Fibroblast of the conjunctiva (primary cell): Measurements from ENCODE around the gene KDM8.

ENCODE experiments used
- DNase-seq: peaks from one replicate; pipeline ENCODE4 v3.0.0-alpha.2; 2010; ENCODE audit warnings: low read depth

Gene KDM8

DNA sequence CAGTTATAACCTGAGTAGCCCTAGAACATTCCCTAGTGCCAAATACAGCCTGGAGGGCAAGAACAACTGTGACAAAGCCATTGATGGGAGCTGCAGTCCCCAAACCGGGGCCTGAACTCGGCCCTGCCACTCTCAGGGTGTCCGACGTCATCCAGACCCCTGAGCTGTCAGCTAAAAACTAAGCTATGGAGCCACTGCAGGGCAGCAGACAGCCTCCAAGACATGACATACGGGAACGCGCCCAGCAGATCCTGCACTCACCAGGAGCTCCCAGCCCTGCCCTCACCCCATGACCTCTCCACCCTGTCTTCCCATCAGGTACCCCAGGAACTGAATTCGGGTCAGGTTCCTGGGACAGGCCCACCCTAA, 28.4 kb downstream of the KDM8 start:
- no peak for DNase-seq

DNA sequence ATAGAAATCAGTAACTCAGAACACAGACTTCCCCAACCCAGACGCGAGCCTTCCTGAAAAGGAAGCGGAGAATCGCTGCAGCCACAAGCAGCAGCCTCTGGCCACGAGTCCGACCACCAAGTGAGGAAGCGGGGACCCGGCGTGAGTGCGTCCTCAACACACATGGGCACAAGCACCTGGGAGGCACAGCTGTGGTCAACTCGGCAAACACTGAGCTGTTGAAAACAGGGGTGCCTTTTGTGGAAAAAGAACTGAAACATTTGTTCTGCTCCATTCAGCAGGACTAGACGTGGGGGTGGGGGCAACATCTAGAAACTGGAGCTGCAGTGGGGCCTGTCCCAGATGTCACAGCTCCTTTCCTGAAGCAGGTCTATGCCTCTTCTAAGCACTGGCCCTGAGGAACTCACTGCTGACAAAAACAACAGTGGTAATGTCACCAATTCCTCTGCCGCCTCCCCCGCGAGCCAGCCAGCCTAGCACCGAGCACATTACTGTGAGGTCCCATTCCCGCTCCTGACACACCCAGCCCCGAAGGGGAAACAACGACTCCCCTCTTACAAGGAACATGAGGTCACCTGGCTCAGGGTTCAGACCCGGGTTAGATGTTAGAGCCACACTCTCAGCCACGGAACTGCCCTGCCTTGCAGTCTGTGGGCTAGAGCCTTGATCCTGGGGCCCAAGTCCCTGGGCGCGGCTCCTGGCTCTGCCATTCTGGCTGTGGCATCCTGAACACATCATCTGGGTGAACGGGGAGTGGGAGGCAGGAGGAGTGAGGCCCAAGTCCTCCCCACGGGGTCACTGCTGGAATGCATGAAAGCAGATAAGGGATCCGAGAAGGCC, 29.0 kb downstream of the KDM8 start:
- no peak for DNase-seq

DNA sequence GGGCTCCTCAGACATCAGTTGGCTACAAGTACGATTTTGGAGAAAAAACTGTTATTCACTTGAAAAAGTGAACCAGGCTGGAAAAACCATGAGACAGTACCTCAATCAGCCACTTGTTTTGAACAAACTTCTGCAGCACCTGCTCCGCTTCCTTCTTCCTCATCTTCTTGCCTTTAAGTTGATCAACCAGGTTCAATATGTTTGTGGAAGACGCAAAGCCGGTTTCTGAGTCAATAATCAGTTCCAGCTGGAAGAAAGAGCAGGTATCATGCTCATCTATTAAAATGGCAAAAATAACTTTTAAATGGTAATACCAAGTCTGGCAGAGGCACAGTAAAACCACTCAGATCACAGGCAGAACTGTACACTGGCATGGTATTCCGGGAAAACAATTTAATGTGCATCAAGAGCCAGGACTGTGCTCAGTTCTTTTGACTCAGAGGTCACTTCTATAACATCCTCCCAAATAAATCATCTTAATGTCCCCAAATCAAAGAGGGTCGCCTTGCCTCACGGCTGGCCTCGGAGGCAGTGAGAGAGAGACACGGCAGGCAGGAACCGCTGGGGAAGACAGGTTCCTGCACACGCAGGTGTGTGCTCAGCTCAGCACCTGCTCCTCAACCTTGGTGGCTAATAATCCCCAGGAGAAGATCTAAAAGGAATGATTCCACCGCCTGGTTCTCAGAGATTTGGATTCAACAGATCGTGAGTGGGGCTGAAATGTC, 29.7 kb downstream of the KDM8 start:
- DNase-seq: no peak

DNA sequence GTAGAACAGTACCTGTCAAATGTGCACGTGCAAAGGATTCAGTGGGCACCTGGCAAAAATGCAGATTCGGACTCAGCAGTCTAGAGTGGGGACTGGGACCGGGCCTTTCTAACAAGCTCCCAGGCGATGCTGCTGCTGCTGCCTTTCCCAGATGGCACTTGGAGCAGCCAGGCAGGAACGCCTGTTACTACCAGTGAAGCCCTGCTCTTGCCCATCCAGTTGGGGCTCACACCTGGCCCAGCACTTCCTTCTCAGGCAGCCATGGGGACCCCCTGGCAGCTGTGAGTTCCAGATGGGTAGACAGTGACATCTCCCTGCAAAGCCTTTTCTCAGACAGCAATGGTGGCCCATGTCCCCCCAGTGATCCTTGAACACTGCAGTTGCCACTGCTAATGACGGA, 30.4 kb downstream of the KDM8 start:
- DNase-seq: no peak

DNA sequence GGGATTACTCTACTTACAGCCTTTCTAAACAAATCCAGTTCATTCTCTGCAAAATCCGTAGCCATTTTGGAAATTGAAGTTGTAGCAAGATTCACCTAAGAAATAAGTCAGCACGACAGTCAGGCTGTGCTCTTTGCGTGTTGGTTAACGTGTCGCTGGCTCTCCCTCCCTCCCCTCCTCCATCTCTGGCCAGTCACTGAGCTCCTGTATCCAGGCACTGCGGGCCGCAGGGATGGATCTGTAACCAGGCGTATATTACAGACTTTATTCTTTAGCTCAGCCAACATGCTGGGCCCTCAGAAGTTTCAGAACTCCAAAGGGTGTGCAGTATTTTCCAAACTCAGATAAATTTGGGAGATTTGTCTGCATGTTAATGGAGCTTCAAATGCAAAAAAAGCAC, 30.8 kb downstream of the KDM8 start:
- no peak for DNase-seq

DNA sequence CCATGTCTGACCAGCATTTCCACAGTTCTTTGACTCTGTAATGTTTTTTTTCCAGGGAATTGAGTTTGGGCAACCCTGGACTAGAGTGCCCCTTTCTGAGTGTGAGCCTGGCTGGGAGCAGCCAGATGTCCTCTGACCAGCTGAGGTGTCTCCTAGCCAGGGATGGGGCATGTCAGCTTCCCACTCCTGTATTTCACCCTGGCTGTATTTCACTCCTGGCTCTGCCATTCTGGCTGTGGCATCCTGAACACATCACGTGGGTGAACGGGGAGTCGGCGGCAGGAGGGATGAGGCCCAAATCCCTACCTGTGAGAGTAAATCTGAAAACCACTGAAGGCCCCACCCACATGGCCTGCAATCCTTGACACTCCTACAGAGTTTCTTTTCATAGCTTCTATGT, 31.3 kb downstream of the KDM8 start:
- no peak for DNase-seq

DNA sequence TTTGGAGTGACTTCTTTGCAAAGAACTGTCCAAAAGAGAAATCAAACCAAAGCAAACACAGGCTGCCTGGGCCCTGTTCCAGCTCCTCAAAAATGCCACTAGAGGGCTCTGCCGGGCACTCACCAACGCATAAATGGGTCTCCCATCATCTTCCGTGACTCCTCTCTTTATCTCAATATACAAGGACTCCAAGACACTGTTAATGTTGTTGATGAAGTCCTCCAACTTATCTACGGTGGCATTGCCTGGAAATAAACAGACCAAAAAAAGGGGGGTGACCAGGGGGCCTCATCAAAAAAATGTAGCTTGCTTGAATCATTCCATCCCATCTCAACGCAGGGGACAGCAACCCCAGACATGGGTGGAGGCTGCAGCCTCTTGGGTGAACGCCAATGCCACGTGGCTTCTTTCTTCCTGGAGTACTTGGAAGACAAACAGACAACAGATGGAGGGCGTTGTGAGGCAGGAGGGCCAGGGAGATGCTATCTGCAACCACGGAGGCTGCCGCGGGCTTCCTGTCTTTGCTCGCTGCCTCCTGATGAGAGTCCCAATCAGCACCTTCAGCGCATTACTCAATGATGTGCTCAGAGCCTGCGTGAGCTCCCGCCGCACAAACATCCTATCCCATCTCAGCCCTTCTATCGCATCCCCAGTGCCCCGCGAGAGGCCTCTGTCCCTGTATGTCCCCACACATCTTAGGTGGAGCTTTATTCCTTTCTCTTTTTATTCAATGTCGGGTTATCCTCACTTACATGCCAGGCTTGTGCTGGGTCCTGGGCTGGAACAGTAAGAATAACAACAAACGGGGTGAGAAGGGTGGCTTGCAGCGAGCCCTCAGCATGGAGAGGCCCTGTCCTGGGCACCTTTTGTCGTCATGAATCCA, 32.0 kb downstream of the KDM8 start:
- DNase-seq: peak; percentile 90

DNA sequence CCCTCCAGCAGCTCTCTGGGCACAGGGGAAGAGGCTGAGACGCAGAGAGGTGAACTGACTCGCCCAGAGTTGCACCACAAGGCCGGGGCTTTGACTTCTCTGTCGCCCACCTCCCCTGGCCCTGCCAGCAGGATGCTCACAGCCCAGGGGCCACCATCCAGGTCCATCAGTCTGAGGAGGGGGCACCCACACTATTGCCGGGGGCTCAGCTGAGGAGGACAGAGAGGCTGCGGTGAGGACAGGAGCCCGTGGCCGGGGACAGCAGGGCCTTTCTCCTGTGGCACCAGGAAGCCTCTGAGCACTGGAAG, 32.6 kb downstream of the KDM8 start:
- DNase-seq: no peak

DNA sequence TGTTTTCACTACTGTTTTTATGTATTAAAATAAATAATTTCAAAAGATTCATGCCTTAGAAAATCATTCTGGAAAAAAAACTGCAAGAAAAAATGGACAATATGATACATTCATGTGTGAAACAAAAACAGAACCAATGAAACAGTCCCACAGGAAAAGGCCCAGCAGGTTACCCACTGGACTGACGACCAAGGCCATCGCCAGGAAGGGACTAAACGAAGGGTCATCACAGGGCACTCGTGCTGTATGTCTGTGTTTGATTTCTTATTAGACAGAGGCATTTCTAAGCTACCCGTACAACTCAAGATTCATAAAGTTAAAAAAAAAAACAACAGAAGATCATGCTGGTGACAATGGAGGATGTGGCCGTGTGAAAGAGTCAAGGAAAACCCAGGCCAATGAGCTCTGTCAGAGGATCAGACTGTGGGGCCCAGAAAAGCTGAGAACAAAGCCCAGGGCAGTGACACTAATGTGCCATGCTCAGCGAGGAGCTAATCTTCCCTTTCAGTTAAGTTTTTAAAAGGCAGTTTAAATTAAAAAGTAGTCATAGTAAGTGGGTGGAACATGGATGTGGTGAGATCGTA, 33.4 kb downstream of the KDM8 start:
- DNase-seq: no peak

DNA sequence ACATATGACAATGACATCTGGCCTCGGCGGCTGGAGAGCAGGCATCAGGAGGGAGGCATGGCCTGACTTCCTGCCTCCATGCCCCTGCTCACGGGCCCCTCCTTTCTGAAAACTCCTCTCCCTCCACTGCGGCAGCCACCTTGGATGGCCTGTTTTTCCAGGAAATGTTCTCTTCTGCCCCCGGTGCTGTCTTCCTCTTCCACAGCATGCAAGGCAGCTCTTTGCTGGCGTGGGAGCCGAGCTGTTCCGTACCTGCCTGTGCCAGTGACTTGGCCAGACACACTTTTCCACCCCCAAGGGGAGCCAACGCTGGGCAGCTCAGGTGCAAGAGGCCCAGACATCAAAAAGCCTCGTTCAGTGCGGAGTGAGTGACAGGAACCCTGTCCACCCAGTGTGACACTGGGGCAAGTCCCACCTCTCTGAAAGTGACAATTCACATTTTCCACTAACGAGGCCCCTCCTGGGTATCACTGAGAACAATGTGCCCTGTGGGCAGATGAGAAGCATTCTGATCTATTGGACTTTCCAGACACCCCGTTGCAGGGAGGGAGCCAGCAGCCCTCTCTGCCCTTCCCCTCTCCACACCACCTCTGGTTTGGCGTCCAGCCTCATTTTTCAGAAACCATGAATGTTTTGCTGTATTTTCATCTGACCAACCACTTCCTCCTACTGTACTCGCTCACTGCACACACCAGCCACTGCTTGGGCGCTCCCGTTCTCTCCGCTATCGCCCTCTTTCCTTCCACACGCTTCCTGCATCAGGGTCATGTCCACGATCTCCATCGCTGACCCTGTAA, 34.1 kb downstream of the KDM8 start:
- DNase-seq: no peak

DNA sequence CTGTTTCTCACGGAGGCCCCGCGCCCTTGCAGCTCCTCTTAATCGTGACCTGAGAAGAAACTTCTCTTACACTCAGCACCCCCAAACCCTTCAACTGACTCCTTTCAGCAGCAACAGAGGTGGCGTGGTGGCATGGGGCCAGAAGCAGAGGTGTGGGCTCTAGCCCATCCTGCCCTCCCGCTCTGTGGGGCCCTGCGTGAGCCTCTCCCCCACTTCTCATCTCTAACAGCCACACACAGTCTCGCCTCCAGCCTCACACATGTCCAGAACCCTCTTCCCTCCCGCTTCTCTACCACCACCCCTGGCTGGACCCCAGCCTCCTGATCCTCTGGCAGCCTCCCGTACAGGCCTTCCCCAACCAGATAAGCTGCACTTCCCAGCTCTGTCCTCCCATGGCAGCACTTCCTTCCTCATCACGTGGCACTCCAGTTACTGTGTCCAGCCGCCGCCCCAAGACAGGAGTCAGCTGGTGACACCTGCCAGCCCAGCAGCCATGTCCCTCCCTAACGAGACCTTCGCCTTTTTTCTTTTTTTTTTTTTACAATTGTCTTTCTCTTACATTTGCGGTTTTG, 34.8 kb downstream of the KDM8 start:
- no peak for DNase-seq

DNA sequence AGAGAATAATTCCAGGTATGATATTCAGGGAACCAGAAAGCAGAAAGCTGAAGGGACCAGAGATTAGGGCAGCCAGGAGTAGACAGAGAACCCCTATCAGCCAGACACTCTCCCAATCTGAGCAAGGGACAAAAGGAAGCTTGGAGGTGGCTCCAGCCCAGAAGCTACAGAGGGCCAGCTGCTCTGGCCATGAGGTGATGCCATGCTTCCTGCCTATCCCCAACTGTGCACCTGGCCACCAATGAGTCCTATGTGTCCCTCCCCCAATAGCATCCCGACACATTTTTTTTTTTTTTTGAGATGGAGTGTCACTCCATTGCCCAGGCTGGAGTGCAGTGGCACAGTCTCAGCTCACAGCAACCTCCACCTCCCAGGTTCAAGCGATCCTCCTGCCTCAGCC, 35.3 kb downstream of the KDM8 start:
- DNase-seq: no peak

DNA sequence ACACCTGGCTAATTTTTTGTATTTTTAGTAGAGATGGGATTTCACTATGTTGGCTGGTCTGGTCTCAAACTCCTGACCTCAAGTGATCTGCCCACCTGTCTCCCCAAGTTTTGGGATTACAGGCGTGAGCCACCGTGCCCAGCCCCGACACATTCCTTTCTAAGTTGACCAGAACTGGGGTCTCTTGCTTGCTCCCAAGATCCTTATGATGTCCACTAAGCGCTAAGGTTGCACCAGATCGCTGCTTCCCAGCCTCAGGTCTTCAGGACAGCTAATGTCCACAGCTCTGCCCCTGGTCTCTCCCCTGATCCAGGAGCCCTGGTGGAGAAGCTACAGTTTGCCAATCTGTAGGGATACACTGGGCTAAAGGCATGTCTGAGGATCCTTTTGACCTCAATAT, 35.7 kb downstream of the KDM8 start:
- DNase-seq: no peak

DNA sequence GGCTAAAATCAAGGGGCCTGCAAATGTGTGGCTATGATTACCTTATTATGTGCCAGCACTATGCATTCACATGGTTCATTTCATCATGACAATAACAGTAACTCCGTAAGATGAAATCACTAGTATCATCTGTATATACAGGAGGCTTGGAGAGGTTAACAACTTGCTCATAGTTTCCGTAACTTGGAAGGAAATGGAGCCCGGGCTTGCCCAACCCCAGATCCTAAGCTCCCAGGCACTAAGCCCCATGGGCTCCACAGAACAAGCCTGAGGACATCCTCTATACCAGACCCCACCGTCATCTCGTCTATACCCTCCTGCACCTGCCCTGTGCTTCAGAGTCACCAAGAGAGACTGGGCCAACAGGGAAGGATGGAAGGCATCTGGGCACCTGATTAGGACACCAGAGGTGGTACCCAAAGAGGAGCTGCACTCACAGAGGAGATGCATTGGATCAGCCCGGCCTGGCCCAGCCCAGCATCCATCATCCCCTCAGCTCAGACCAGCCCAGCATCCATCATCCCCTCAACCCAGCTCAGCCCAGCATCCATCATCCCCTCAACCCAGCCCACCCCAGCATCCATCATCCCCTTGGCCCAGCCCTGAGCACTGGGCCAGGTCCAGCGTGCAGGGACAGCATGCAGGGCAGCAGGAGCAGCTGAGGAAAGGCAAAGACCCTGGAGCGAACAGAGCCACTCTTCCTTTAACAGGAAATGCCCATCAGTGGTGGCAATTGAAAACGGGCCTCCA, 36.8 kb downstream of the KDM8 start:
- DNase-seq: no peak

DNA sequence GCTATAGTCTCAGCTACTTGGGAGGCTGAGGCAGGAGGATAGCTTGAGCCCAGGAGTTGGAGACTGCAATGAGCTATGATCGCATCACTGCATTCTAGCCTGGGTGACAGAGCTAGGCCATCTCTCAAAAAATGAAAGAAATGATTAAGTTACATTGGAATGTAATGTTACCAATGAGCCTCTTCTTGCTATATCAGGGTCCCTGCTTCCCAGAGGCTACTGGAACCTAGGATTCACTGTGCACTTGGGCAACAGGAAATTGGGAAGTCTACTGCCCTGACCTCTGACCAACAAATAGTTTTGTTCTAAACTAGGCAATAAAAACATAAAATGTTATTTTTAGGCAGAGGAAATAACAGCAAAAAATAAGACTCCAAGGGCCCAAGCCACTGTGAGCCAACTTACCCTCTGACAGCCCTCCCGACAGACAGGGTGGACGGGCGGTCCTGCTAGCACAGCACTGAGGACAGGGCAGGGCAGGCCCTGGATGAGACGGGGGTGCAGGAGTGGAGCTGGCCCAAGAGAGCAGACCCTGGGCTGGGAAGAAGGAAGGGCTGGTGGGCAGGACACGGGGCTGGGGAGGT, 37.7 kb downstream of the KDM8 start:
- DNase-seq: no peak

DNA sequence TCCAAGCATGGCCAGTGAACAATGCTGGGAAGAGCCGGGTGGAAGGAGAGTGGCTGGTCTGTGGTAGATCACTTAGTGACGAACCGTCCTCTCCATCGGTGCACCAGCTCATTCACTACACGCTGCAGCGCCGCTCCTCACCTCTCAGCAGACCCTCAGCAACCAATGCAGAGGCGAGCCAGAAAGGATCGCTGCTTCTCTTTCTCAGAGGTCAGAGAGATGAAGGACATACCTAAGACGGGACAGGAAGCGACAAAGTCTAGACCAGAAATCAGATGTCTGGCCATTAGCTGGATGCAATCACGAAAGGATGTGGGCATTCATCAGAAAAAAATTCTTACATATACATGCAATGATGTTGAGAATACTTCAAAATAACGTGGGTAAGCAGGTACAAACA, 38.3 kb downstream of the KDM8 start:
- DNase-seq: no peak

DNA sequence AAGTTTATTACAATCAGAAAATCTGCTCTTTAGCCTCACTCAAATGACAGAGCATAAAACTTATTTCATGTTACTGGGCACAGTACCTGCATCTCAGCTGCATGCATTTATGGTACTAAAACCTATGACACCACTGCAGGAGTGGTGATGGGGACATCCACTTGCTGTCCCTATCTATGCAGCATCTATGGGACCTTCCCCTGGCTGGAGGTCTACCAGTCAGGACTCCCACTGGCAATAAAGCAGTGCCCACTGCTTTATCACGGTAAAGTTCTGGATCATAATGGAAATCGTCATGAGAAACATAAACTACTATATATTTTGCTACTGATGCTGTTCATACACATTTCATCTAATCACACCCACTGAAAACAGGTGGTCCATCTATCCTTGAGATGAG, 39.1 kb downstream of the KDM8 start:
- DNase-seq: no peak

DNA sequence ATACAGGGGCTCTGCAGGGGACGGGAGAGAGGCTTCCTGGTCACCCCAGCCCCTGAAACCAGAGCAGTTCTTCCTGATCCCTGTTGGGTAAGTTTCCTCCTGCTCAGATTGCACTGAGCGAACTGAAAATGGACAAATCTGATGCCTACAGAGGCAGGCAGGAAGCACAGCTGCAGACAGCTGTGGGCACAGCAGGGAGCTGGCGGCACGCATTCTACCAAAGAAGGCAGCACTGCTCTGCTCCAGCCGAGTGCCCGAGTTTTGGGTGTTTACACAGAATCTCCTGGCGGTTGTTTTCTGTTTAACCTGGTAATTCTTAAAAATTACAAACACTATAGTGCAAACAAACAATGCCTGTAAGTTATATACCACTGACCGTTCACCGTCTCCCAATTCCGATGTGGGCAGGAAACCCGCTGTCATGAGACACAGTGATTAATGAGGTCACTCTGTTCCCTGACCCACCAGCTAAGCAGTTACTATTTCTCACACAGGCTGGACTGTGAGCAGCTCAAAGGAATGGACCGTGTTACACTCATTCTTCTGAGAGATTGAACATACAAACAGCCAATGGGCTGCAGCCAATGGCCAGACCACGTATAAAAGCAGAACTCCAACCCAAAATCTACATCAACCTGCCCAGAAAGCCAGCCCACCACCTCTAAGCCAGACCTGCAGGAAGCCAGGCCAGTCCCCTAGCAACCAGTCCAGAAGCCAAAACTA, 39.7 kb downstream of the KDM8 start:
- no peak for DNase-seq

DNA sequence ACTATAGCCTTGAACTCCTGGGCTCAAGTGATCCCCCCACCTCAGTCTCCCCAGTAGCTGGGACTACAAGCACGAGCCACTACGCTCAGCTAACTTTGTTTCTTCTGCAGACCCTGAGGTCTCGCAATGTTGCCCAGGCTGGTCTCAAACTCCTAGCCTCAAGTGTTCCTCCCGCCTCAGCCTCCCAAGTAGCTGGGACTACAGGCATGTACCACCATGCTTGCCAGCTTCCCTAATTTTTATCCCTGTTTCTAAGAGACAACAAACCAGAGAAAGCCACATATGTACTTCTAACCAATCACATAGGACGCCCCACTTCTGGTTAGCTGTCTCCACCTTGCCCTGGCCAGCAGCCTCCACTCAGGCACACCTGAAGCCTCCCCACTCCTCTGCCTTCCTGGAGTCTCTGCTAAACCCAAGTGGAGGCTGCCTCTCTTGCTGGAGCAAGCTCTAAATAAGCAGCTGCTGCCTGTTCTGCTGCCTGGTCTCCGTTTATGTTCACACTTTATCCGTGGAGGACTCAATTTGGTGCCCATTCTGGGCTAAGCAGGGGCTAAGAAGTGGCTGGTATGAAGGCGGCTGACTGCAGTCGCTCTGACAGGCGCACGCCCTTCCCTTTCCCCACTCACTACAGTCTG, 40.5 kb downstream of the KDM8 start:
- DNase-seq: no peak
